ENCODE results near the gene LIMCH1.

GRCh38 chr4:41746025-41746439 is 208.1 kb downstream of the LIMCH1 start:
- TF ChIP-seq CTCF (IDR thresholded peaks at IDR 0.05 in 8 of 11, conservative IDR thresholded peaks at IDR 0.05 in 3 of 11), result no peak
- TF ChIP-seq POLR2A (IDR thresholded peaks at IDR 0.05), result no peak
